Liver (tissue), 9 donors: ENCODE data around the gene TKTL1. TPM values are rescaled to one million over a fixed set of nuclear protein-coding genes. Genes with fewer than 3 reads are reported as not detected.

Source experiments
- DNase-seq: peaks from one replicate; pipeline ENCODE4 v3.0.0-alpha.2; 2017; ENCODE audit warnings: low spot score
- H3K27ac ChIP-seq, 2 donors: one replicate each; pipeline ENCODE4 v1.7.0; 2013; ENCODE audit warnings: inconsistent platforms in 2 of 2, low read length in 2 of 2, control low read depth in 1 of 2, low read depth in 1 of 2, mild to moderate bottlenecking in 1 of 2
- H3K27me3 ChIP-seq, 4 donors: one replicate each; pipeline versions ENCODE4 v1.6.1 to v1.7.0; 2013; ENCODE audit warnings: low read length in 3 of 4, inconsistent platforms in 1 of 4, mild to moderate bottlenecking in 1 of 4, moderate library complexity in 1 of 4; ENCODE audit not compliant: control insufficient read depth in 4 of 4, insufficient read depth in 4 of 4
- H3K36me3 ChIP-seq, 4 donors: one replicate each; pipeline versions ENCODE4 v1.6.1 to v1.7.0; 2013; ENCODE audit warnings: low read length in 3 of 4, mild to moderate bottlenecking in 3 of 4, low read depth in 1 of 4, moderate library complexity in 1 of 4; ENCODE audit not compliant: control insufficient read depth in 4 of 4, insufficient read depth in 3 of 4
- H3K4me1 ChIP-seq, 4 donors: one replicate each; pipeline versions ENCODE4 v1.6.1 to v1.7.0; 2013; ENCODE audit warnings: low read length in 3 of 4, mild to moderate bottlenecking in 3 of 4, moderate library complexity in 1 of 4; ENCODE audit not compliant: control insufficient read depth in 4 of 4, insufficient read depth in 4 of 4
- H3K4me3 ChIP-seq, 3 donors: one replicate each; pipeline versions ENCODE4 v1.6.1 to v1.7.0; 2013; ENCODE audit warnings: low read length in 3 of 3, control low read depth in 1 of 3, low read depth in 1 of 3, mild to moderate bottlenecking in 1 of 3
- H3K9ac ChIP-seq, 2 donors: one replicate each; pipeline ENCODE4 v1.7.0; 2013; ENCODE audit warnings: low read length in 2 of 2, mild to moderate bottlenecking in 2 of 2, moderate library complexity in 2 of 2, control low read depth in 1 of 2, low read depth in 1 of 2
- H3K9me3 ChIP-seq, 4 donors: one replicate each; pipeline versions ENCODE4 v1.6.1 to v1.7.0; 2013; ENCODE audit warnings: low read length in 3 of 4; ENCODE audit not compliant: control insufficient read depth in 4 of 4
- ATF3 ChIP-seq: IDR thresholded peaks from 2 replicates; pipeline ENCODE4 v1.6.1; 2016; ENCODE audit warnings: antibody characterized with exemption
- CTCF ChIP-seq: fragments of 150-350 bp; IDR thresholded peaks from 2 replicates; pipeline ENCODE4 v1.5.1; 2017; ENCODE audit warnings: improper control_type of control experiment, low read depth, low read length; ENCODE audit not compliant: missing input control
- EGR1 ChIP-seq, 2 donors: IDR thresholded peaks; 2 replicates each; pipeline ENCODE4 v1.6.1; 2016 to 2018; ENCODE audit warnings: antibody characterized with exemption in 2 of 2, low read depth in 2 of 2
- FOXA1 ChIP-seq: IDR thresholded peaks from 2 replicates; pipeline ENCODE4 v1.6.1; 2016; ENCODE audit warnings: antibody characterized with exemption
- FOXA2 ChIP-seq: IDR thresholded peaks from 2 replicates; pipeline ENCODE4 v1.6.1; 2016; ENCODE audit warnings: antibody characterized with exemption
- HNF4A ChIP-seq, 2 donors: conservative IDR thresholded peaks; 2 replicates each; pipeline ENCODE4 v1.6.1; 2016; ENCODE audit warnings: antibody characterized with exemption in 2 of 2, mild to moderate bottlenecking in 2 of 2
- JUND ChIP-seq, 2 donors: IDR thresholded peaks; 2 replicates each; pipeline ENCODE4 v1.6.1; 2016; ENCODE audit warnings: antibody characterized with exemption in 2 of 2
- NR2F2 ChIP-seq: IDR thresholded peaks from 2 replicates; pipeline ENCODE4 v1.6.1; 2016; ENCODE audit warnings: antibody characterized with exemption
- RAD21 ChIP-seq, 2 donors: IDR thresholded peaks; 2 replicates each; pipeline ENCODE4 v1.6.1; 2016; ENCODE audit warnings: antibody characterized with exemption in 2 of 2, mild to moderate bottlenecking in 2 of 2
- REST ChIP-seq: IDR thresholded peaks from 2 replicates; pipeline ENCODE4 v1.6.1; 2016; ENCODE audit warnings: antibody characterized with exemption, mild to moderate bottlenecking
- SP1 ChIP-seq: IDR thresholded peaks from 2 replicates; pipeline ENCODE4 v1.6.1; 2018; ENCODE audit warnings: antibody characterized with exemption, mild to moderate bottlenecking
- ZBTB33 ChIP-seq: IDR thresholded peaks from 2 replicates; pipeline ENCODE4 v1.6.1; 2016; ENCODE audit warnings: antibody characterized with exemption
- WGBS: extraction: QIAGEN DNeasy Blood & Tissue Kit; methylation state at CpG from one replicate; pipeline ENCODE4 v1.1.7; 2013; 5-methylcytosine and 5-hydroxymethylcytosine counted together
- polyA plus RNA-seq, 2 donors: library from polyadenylated mRNA; stranded (reverse) in 1 of 2; unstranded in 1 of 2; fragments of 200-250 nt in 1 of 2; fragments of >200 nt in 1 of 2; fragmentation: Nextera tagmentation in 1 of 2; extraction: Ambion mirVana in 1 of 2; gene quantifications; one replicate each; pipeline versions ENCODE4 v1.2.1 to v1.2.3, GENCODE V29; 2013 to 2015
- total RNA-seq, 2 donors: library from RNA; depleted of rRNA; stranded (reverse); fragments of >200 nt; gene quantifications; one replicate each; pipeline ENCODE4 v1.2.3, GENCODE V29; 2014
- donor health status: healthy.
- donor health status: healthy.
- donor health status: healthy.
- donor health status: healthy.
- donor health status: healthy.

The TKTL1 gene
- total and polyA plus RNA-seq, 4 donors, result under 0.01 TPM; not detected in 3

- TF ChIP-seq HNF4A (conservative IDR thresholded peaks at IDR 0.05) (no peak), REST (no peak), RAD21 (IDR thresholded peaks at IDR 0.05) (no peak), EGR1 (IDR thresholded peaks at IDR 0.05; ENCODE audit: low read depth in 2 of 2) (no peak)
Observed at GRCh38 chrX:154294791-154295574, 612 bp upstream of the TKTL1 start, which contains the start of gene TEX28 (continued).

- Histone ChIP-seq H3K9ac (no peak overlapping the region), H3K36me3 (no peaks in the 10 kb centered on the region), H3K9me3 (no peaks in the 10 kb centered on the region), H3K27me3 (no peaks in the 10 kb centered on the region), H3K27ac (no peak overlapping the region), H3K4me3 (no peak overlapping the region), H3K4me1 (no peaks in the 10 kb centered on the region)
- no peak for DNase-seq
- TF ChIP-seq JUND (IDR thresholded peaks at IDR 0.05) (no peak), EGR1 (IDR thresholded peaks at IDR 0.05; ENCODE audit: low read depth in 2 of 2) (no peak), RAD21 (IDR thresholded peaks at IDR 0.05) (no peak), HNF4A (conservative IDR thresholded peaks at IDR 0.05) (no peak), SP1 (no peak), FOXA1 (no peak), FOXA2 (no peak), NR2F2 (no peak), CTCF (no peak), ZBTB33 (no peak), ATF3 (no peak), REST (no peak)
- 93% methylated on average over 18 of the region's 18 CpGs for WGBS
Observed at GRCh38 chrX:154296731-154297130, 1.1 kb downstream of the TKTL1 start.
